NB4 (cell line): ENCODE results near the gene DPYSL4.
A peak's percentile ranks its signal among the peaks of the same experiment; 100 is the strongest.

Experiments used
- DNase-seq: peaks from one replicate; pipeline ENCODE4 v3.0.0; 2010; ENCODE audit warnings: low read depth
- H3K4me3 ChIP-seq: one replicate; pipeline ENCODE4 v1.5.1; 2011; ENCODE audit warnings: mild to moderate bottlenecking, low read depth, low read length, moderate library complexity
- CTCF ChIP-seq: IDR thresholded peaks from one replicate; pipeline ENCODE4 v1.5.1; 2012; ENCODE audit warnings: low read depth, low read length
- MAX ChIP-seq: IDR thresholded peaks from 2 replicates; pipeline ENCODE4 v1.6.1; 2011; ENCODE audit warnings: low read depth, low read length
- MYC ChIP-seq: IDR thresholded peaks from 2 replicates; pipeline ENCODE4 v1.6.1; 2011; ENCODE audit warnings: low read depth, low read length
- POLR2A ChIP-seq: IDR thresholded peaks from 2 replicates; pipeline ENCODE4 v1.6.1; 2011; ENCODE audit warnings: mild to moderate bottlenecking; ENCODE audit not compliant: insufficient read length; ENCODE audit errors: extremely low read depth

DPYSL4 gene

GRCh38 chr10:132243626-132244025 lies 56.9 kb downstream of the DPYSL4 start:
- no peak for DNase-seq
- TF ChIP-seq POLR2A, result no peak
- no peak for TF ChIP-seq CTCF
- no peak for TF ChIP-seq MYC
- TF ChIP-seq MAX, result no peak
- H3K4me3 ChIP-seq, result no peak overlapping the region

GRCh38 chr10:132245056-132245455 lies 58.3 kb downstream of the DPYSL4 start:
- no peak overlapping the region for H3K4me3 ChIP-seq
- TF ChIP-seq POLR2A (no peak), MYC (no peak), CTCF (no peak), MAX (no peak)
- no peak for DNase-seq

- no peak for TF ChIP-seq CTCF
- TF ChIP-seq MAX, result no peak
- TF ChIP-seq POLR2A, result no peak
- TF ChIP-seq MYC, result no peak
- H3K4me3 ChIP-seq, result no peak overlapping the region
- DNase-seq, result no peak
Measured at GRCh38 chr10:132246296-132246695, 59.5 kb downstream of the DPYSL4 start.

GRCh38 chr10:132247943-132248342 lies 61.2 kb downstream of the DPYSL4 start:
- DNase-seq, result peak; percentile 39
- TF ChIP-seq POLR2A (no peak), CTCF (no peak), MYC (no peak)
- H3K4me3 ChIP-seq, result no peak overlapping the region

- no peak overlapping the region for H3K4me3 ChIP-seq
- no peak for DNase-seq
- TF ChIP-seq CTCF (no peak), POLR2A (no peak), MYC (no peak), MAX (no peak)
Measured at GRCh38 chr10:132248455-132249225, 61.9 kb downstream of the DPYSL4 start.

- no peak for DNase-seq
- no peak overlapping the region for H3K4me3 ChIP-seq
- TF ChIP-seq MAX (no peak), POLR2A (no peak), CTCF (no peak), MYC (no peak)
Measured at GRCh38 chr10:132249226-132249724, 62.5 kb downstream of the DPYSL4 start.
